Measurements from ENCODE around the gene CCDC106. TPM values are rescaled to one million over a fixed set of nuclear protein-coding genes. Genes with fewer than 3 reads are reported as not detected.

The CCDC106 gene
- polyA plus RNA-seq, 1 donor (not counting 4 experiments of a cell fraction or from before 2014, with no cell fraction given) = 3.1 TPM

GRCh38 chr19:55633861-55634260 is 14.2 kb upstream of the CCDC106 start:
- Histone ChIP-seq H4K20me1 (ENCODE audit: control insufficient read depth, extremely low read depth, insufficient read depth, low read length) (no peaks in the 10 kb centered on the region), H3K4me3 (ENCODE audit: control insufficient read depth in 2 of 3, extremely low read depth in 1 of 3, insufficient read depth in 2 of 3, low read depth in 1 of 3, low read length in 3 of 3) (no peak overlapping the region), H3K4me2 (ENCODE audit: control insufficient read depth, extremely low read depth, insufficient read depth, low read depth, low read length) (no peak overlapping the region), H3K27ac (ENCODE audit: control insufficient read depth, insufficient read depth, low read length) (no peak overlapping the region), H3K9ac (ENCODE audit: control insufficient read depth, extremely low read depth, insufficient read depth, low read length) (no peak overlapping the region), H2AFZ (ENCODE audit: control insufficient read depth, low read length) (peak overlapping the region; percentile 49), H3K9me1 (ENCODE audit: control insufficient read depth, extremely low read depth, insufficient read depth, low read length) (peaks cover 2% of the 10 kb centered on the region), H3K4me1 (ENCODE audit: control insufficient read depth, extremely low read depth, insufficient read depth, low read length) (peaks cover 14% of the 10 kb centered on the region), H3K27me3 (ENCODE audit: control insufficient read depth, extremely low read depth, insufficient read depth, low read length) (no peaks in the 10 kb centered on the region), H3K79me2 (ENCODE audit: control insufficient read depth, insufficient read depth, low read length) (peaks cover 34% of the 10 kb centered on the region), H3K36me3 (ENCODE audit: control insufficient read depth in 2 of 2, extremely low read depth in 1 of 2, insufficient read depth in 2 of 2, low read length in 2 of 2) (peaks cover 0 to 2% of the 10 kb centered on the region in 2 experiments), H3K9me3 (ENCODE audit: control insufficient read depth, low read depth, low read length) (no peaks in the 10 kb centered on the region)
- dilution Hi-C loops (cut with MboI; ENCODE audit: extremely low pct_ligation_motif_present, low sequenced_read_pairs) = no loop called here
- no peak for DNase-seq (ENCODE audit: low read depth, low spot score)
- TF ChIP-seq CTCF (optimal IDR thresholded peaks at IDR 0.05 in 1 of 3, IDR thresholded peaks at IDR 0.05 in 1 of 3, conservative IDR thresholded peaks at IDR 0.05 in 1 of 3; ENCODE audit: extremely low read depth in 1 of 3, insufficient read depth in 2 of 3, low read length in 3 of 3) (no peak), EZH2 (IDR thresholded peaks at IDR 0.05; ENCODE audit: low read length) (no peak)
- no peak for FAIRE-seq

GRCh38 chr19:55635334-55635717 is 12.7 kb upstream of the CCDC106 start:
- Histone ChIP-seq H3K9me1 (ENCODE audit: control insufficient read depth, extremely low read depth, insufficient read depth, low read length) (peaks cover 2% of the 10 kb centered on the region), H3K27ac (ENCODE audit: control insufficient read depth, insufficient read depth, low read length) (peak overlapping the region; percentile 94), H4K20me1 (ENCODE audit: control insufficient read depth, extremely low read depth, insufficient read depth, low read length) (no peaks in the 10 kb centered on the region), H3K27me3 (ENCODE audit: control insufficient read depth, extremely low read depth, insufficient read depth, low read length) (no peaks in the 10 kb centered on the region), H3K4me2 (ENCODE audit: control insufficient read depth, extremely low read depth, insufficient read depth, low read depth, low read length) (peak overlapping the region; percentile 98), H3K4me3 (ENCODE audit: control insufficient read depth in 2 of 3, extremely low read depth in 1 of 3, insufficient read depth in 2 of 3, low read depth in 1 of 3, low read length in 3 of 3) (peak overlapping the region; percentile 88 to 99 (median 95)), H2AFZ (ENCODE audit: control insufficient read depth, low read length) (peak overlapping the region; percentile 76), H3K36me3 (ENCODE audit: control insufficient read depth in 2 of 2, extremely low read depth in 1 of 2, insufficient read depth in 2 of 2, low read length in 2 of 2) (peaks cover 0 to 2% of the 10 kb centered on the region in 2 experiments), H3K9ac (ENCODE audit: control insufficient read depth, extremely low read depth, insufficient read depth, low read length) (peak overlapping the region; percentile 99), H3K4me1 (ENCODE audit: control insufficient read depth, extremely low read depth, insufficient read depth, low read length) (peaks cover 19% of the 10 kb centered on the region), H3K79me2 (ENCODE audit: control insufficient read depth, insufficient read depth, low read length) (peaks cover 34% of the 10 kb centered on the region), H3K9me3 (ENCODE audit: control insufficient read depth, low read depth, low read length) (no peaks in the 10 kb centered on the region)
- FAIRE-seq (no peak), DNase-seq (ENCODE audit: low read depth, low spot score) (no peak)
- dilution Hi-C loops (cut with MboI; ENCODE audit: extremely low pct_ligation_motif_present, low sequenced_read_pairs) = no loop called here
- TF ChIP-seq CTCF (optimal IDR thresholded peaks at IDR 0.05 in 1 of 3, IDR thresholded peaks at IDR 0.05 in 1 of 3, conservative IDR thresholded peaks at IDR 0.05 in 1 of 3; ENCODE audit: extremely low read depth in 1 of 3, insufficient read depth in 2 of 3, low read length in 3 of 3) = no peak
- no peak for TF ChIP-seq EZH2 (IDR thresholded peaks at IDR 0.05; ENCODE audit: low read length)

Data from keratinocyte (primary cell).